Right lobe of liver (tissue), 6 donors: ENCODE data around the gene KLF11. TPM values are rescaled to one million over a fixed set of nuclear protein-coding genes. Genes with fewer than 3 reads are reported as not detected.
"Not testable (repeated sequence)": the region's sequence is repeated elsewhere in the genome, so short reads cannot be mapped to it uniquely, and the experiment has no call there.

Experiments
- ATAC-seq, 4 donors: fragments of 200-7000 bp; cut with Tn5 transposase; one replicate each; pipeline ENCODE4 v1.9.1; 2020; ENCODE audit warnings: mild to moderate bottlenecking in 4 of 4, moderate library complexity in 4 of 4
- DNase-seq, 3 donors: peaks; one replicate each; pipeline ENCODE4 v3.0.0-alpha.2; 2020
- H3K27ac ChIP-seq, 3 donors: fragments of 200-600 bp; one replicate each; pipeline ENCODE4 v1.8.0; 2022
- H3K27me3 ChIP-seq, 2 donors: fragments of 200-600 bp; one replicate each; pipeline ENCODE4 v1.8.0; 2022
- H3K36me3 ChIP-seq, 4 donors: fragments of 200-600 bp; sonication (generic) in 1 of 4; one replicate each; pipeline versions ENCODE4 v1.5.1 to v1.8.0; 2017 to 2022; ENCODE audit warnings: control low read depth in 1 of 4
- H3K4me1 ChIP-seq, 4 donors: fragments of 200-600 bp; sonication (generic) in 1 of 4; one replicate each; pipeline versions ENCODE4 v1.5.1 to v1.8.0; 2017 to 2022; ENCODE audit warnings: control low read depth in 1 of 4
- H3K4me3 ChIP-seq, 3 donors: fragments of 200-600 bp; one replicate each; pipeline ENCODE4 v1.8.0; 2022
- H3K9me3 ChIP-seq, 4 donors: fragments of 200-600 bp; sonication (generic) in 1 of 4; one replicate each; pipeline versions ENCODE4 v1.5.1 to v1.8.0; 2017 to 2022; ENCODE audit warnings: control low read depth in 1 of 4
- CTCF ChIP-seq, 4 donors: fragments of 200-600 bp in 3 of 4; fragments of 450-650 bp in 1 of 4; IDR thresholded peaks; one replicate each; pipeline versions ENCODE4 v1.5.1 to v1.8.0; 2016 to 2022; ENCODE audit warnings: antibody characterized with exemption in 4 of 4, mild to moderate bottlenecking in 2 of 4
- POLR2A ChIP-seq: fragments of 450-650 bp; IDR thresholded peaks from one replicate; pipeline ENCODE4 v1.6.1; 2017; ENCODE audit warnings: antibody characterized with exemption, mild to moderate bottlenecking
- WGBS: methylation state at CpG from one replicate; pipeline ENCODE4 v1.1.6; 2018; ENCODE audit warnings: low coverage, low lambda C conversion rate; ENCODE audit not compliant: insufficient coverage; ENCODE audit errors: missing lambda C conversion rate; 5-methylcytosine and 5-hydroxymethylcytosine counted together
- intact Hi-C, 2 donors: fragments of 100-400 bp; cut with DNase I; formaldehyde crosslinking; loops; one replicate each; pipeline versions ENCODE4 v1.11.2 to v1.14.1; 2022
- total RNA-seq, 6 experiments: library from RNA; depleted of rRNA in 2 of 6; stranded (reverse); fragments of >200 nt in 2 of 6; fragmentation: NEBNext Ultra II Directional in 3 of 6; extraction: Animal tissue kit (Norgen Biotek cat#: 25700) in 3 of 6; gene quantifications; one replicate each; pipeline versions ENCODE4 v1.1.0 to v1.2.4, GENCODE V29; 2016 to 2023
- donor health status: DM: no; HTN: yes; CAD: no.
- donor health status: DM: no; HTN: no; CAD: no.
- donor health status: DM: no; HTN: no; CAD: no.
- donor health status: DM: no; HTN: yes; CAD: no.
- donor health status: DM: no; HTN: yes; CAD: no.

The KLF11 gene
- total RNA-seq, 6 experiments from 2014 or later: 10.9 to 40.1 (median 27.8) TPM

GRCh38 chr2:10014418-10015190 lies 28.7 kb upstream of the KLF11 start:
- Histone ChIP-seq H3K36me3 (no peaks in the 10 kb centered on the region), H3K27me3 (no peaks in the 10 kb centered on the region), H3K4me3 (no peak overlapping the region), H3K4me1 (peaks cover 0 to 41% (median 16%) of the 10 kb centered on the region in 4 donors), H3K27ac (no peak overlapping the region), H3K9me3 (no peaks in the 10 kb centered on the region)
- 95% methylated on average over 33 of the region's 42 CpGs for WGBS
- intact Hi-C loops: no loop called here
- DNase-seq: peak in 1 of 3 donors; percentile 52
- TF ChIP-seq CTCF (IDR thresholded peaks at IDR 0.05) (no peak), POLR2A (no peak)
- no peak for ATAC-seq

GRCh38 chr2:10015376-10015989 lies 27.9 kb upstream of the KLF11 start:
- H3K4me1 ChIP-seq: peaks cover 0 to 38% (median 18%) of the 10 kb centered on the region in 4 donors
- ATAC-seq, H3K9me3 ChIP-seq, H3K36me3 ChIP-seq, intact Hi-C loops, H3K4me3 ChIP-seq, H3K27me3 ChIP-seq, H3K27ac ChIP-seq: not testable (repeated sequence)
- WGBS: 96% methylated on average over 40 of the region's 44 CpGs
- DNase-seq: peak in 1 of 3 donors; percentile 31

- no peak for ATAC-seq
- Histone ChIP-seq H3K27ac (peak overlapping the region; percentile 50 to 85 (median 82)), H3K4me3 (no peak overlapping the region), H3K9me3 (no peaks in the 10 kb centered on the region), H3K36me3 (no peaks in the 10 kb centered on the region), H3K27me3 (no peaks in the 10 kb centered on the region), H3K4me1 (peaks cover 0 to 38% (median 18%) of the 10 kb centered on the region in 4 donors)
- peak in 1 of 3 donors; percentile 56 for DNase-seq
- WGBS: 80% methylated on average over 21 of the region's 35 CpGs
- intact Hi-C loops: no loop called here
- TF ChIP-seq CTCF (IDR thresholded peaks at IDR 0.05) (no peak), POLR2A (no peak)
These were observed 27.1 kb upstream of the KLF11 start for GRCh38 chr2:10016001-10016801.

- TF ChIP-seq CTCF (IDR thresholded peaks at IDR 0.05) (no peak), POLR2A (peak; percentile 57)
- WGBS: 62% methylated on average over 8 of the region's 8 CpGs
- Histone ChIP-seq H3K4me1 (peaks cover 0 to 38% (median 18%) of the 10 kb centered on the region in 4 donors), H3K36me3 (no peaks in the 10 kb centered on the region), H3K9me3 (no peaks in the 10 kb centered on the region), H3K27me3 (no peaks in the 10 kb centered on the region), H3K4me3 (no peak overlapping the region), H3K27ac (peak overlapping the region; percentile 63 to 85 (median 82))
- ATAC-seq (peak; percentile 77 to 80 (median 78)), DNase-seq (peak; percentile 82 to 86 (median 84))
- intact Hi-C loops: no loop called here
These were observed 26.5 kb upstream of the KLF11 start for GRCh38 chr2:10016802-10017258.
